Endothelial cell of umbilical vein (primary cell): ENCODE measurements around the gene CTDP1. TPM values are rescaled to one million over a fixed set of nuclear protein-coding genes. Genes with fewer than 3 reads are reported as not detected.
"Not testable (repeated sequence)": the region's sequence is repeated elsewhere in the genome, so short reads cannot be mapped to it uniquely, and the experiment has no call there.

ENCODE experiments used
- BruUV-seq: library from RNA; stranded (reverse); fragments of 400-500 nt; replicated peaks from 2 replicates; lab custom pipeline; 2021; lab: Mats Ljungman, UMichigan
- CTCF ChIA-PET: fragments of 300-600, 350-600 bp; sonication (Branson Sonifier 250); formaldehyde crosslinking; loops from one replicate; lab custom pipeline; 2021; ENCODE audit warnings: antibody characterized with exemption, inconsistent platforms; lab: Charles Lee
- POLR2A ChIA-PET: fragments of 300-600, 350-600 bp; sonication (Branson Sonifier 250); formaldehyde crosslinking; loops from one replicate; lab custom pipeline; 2021; ENCODE audit warnings: antibody characterized with exemption, inconsistent platforms; lab: Charles Lee
- DNase-seq: peaks from one replicate; pipeline ENCODE4 v3.0.0-alpha.2; 2011; ENCODE audit warnings: low read depth, low spot score
- FAIRE-seq: peaks from 2 replicates; lab custom pipeline; 2011; peaks lifted over from hg19 to GRCh38; lab: Jason Lieb, UNC
- H2AFZ ChIP-seq: 2 replicates; pipeline ENCODE4 v1.6.0; 2012; ENCODE audit warnings: low read depth, low read length, control low read depth, inconsistent platforms
- H3K27ac ChIP-seq: 2 replicates; pipeline ENCODE4 v1.5.1; 2011; ENCODE audit warnings: low read depth, mild to moderate bottlenecking, control low read depth, low read length, moderate library complexity; ENCODE audit not compliant: insufficient read depth
- H3K27me3 ChIP-seq, 2 experiments: 2 replicates each; pipeline versions ENCODE4 v1.6.0 to v1.6.1; 2011; ENCODE audit warnings: low read length in 2 of 2, mixed read lengths in 1 of 2; ENCODE audit not compliant: control insufficient read depth in 2 of 2, insufficient read depth in 2 of 2
- H3K36me3 ChIP-seq, 2 experiments: 2 replicates in 1 of 2; 3 replicates in 1 of 2; pipeline ENCODE4 v1.5.1; 2011; ENCODE audit warnings: low read length in 2 of 2, mild to moderate bottlenecking in 1 of 2, moderate library complexity in 1 of 2; ENCODE audit not compliant: control insufficient read depth in 2 of 2, insufficient read depth in 2 of 2; ENCODE audit errors: extremely low read depth in 1 of 2
- H3K4me1 ChIP-seq: 3 replicates; pipeline ENCODE4 v1.5.1; 2011; ENCODE audit warnings: mild to moderate bottlenecking, low read length; ENCODE audit not compliant: control insufficient read depth, insufficient read depth; ENCODE audit errors: extremely low read depth
- H3K4me2 ChIP-seq: 2 replicates; pipeline ENCODE4 v1.6.1; 2011; ENCODE audit warnings: low read length, control low read depth, mixed read lengths; ENCODE audit not compliant: insufficient read depth
- H3K4me3 ChIP-seq, 3 experiments: fragments of 200-600 bp in 1 of 3; sonication (generic), shearing (Covaris generic) in 1 of 3; replicated peaks in 1 of 3; 2 replicates each; pipeline ENCODE4 v1.5.1; 2011 to 2016; ENCODE audit warnings: control low read depth in 3 of 3, low read length in 3 of 3, mild to moderate bottlenecking in 2 of 3, inconsistent platforms in 1 of 3, low read depth in 1 of 3, moderate library complexity in 1 of 3; ENCODE audit not compliant: insufficient read depth in 1 of 3
- H3K79me2 ChIP-seq: 2 replicates; pipeline ENCODE4 v1.6.0; 2012; ENCODE audit warnings: low read length, inconsistent platforms; ENCODE audit not compliant: control insufficient read depth, insufficient read depth
- H3K9ac ChIP-seq: replicated peaks from 2 replicates; pipeline ENCODE3; 2011; ENCODE audit warnings: low read length, control low read depth; ENCODE audit not compliant: insufficient read depth; ENCODE audit errors: extremely low read depth
- H3K9me1 ChIP-seq: replicated peaks from 3 replicates; pipeline ENCODE4 v1.6.0; 2011; ENCODE audit warnings: mild to moderate bottlenecking, low read length; ENCODE audit not compliant: control insufficient read depth, insufficient read depth; ENCODE audit errors: extremely low read depth
- H3K9me3 ChIP-seq: replicated peaks from 2 replicates; pipeline ENCODE4 v1.5.1; 2012; ENCODE audit warnings: low read length, inconsistent platforms; ENCODE audit not compliant: control insufficient read depth, insufficient read depth
- H4K20me1 ChIP-seq: replicated peaks from 2 replicates; pipeline ENCODE3; 2011; ENCODE audit warnings: mild to moderate bottlenecking, low read length; ENCODE audit not compliant: control insufficient read depth, insufficient read depth; ENCODE audit errors: extremely low read depth
- CTCF ChIP-seq, 2 donors: IDR thresholded peaks; 1 replicate in 1 of 2; 2 replicates in 1 of 2; pipeline ENCODE4 v1.5.1; 2011; ENCODE audit warnings: low read length in 2 of 2, mild to moderate bottlenecking in 2 of 2, moderate library complexity in 2 of 2, control low read depth in 1 of 2, inconsistent platforms in 1 of 2, low read depth in 1 of 2; ENCODE audit not compliant: insufficient read depth in 1 of 2; ENCODE audit errors: extremely low read depth in 1 of 2
- EZH2 ChIP-seq: IDR thresholded peaks from 2 replicates; pipeline ENCODE4 v1.6.1; 2012; ENCODE audit warnings: borderline replicate concordance, low read depth, mild to moderate bottlenecking, moderate library complexity, low read length, inconsistent platforms; ENCODE audit not compliant: severe bottlenecking
- FOS ChIP-seq: IDR thresholded peaks from 2 replicates; pipeline ENCODE4 v1.6.1; 2011; ENCODE audit warnings: mild to moderate bottlenecking, low read length, moderate library complexity, borderline replicate concordance; ENCODE audit not compliant: insufficient read depth
- GATA2 ChIP-seq: IDR thresholded peaks from 2 replicates; pipeline ENCODE4 v1.7.0; 2011; ENCODE audit warnings: low read depth, mild to moderate bottlenecking, moderate library complexity, mixed read lengths, low read length; ENCODE audit not compliant: insufficient read length, insufficient read depth
- JUN ChIP-seq: IDR thresholded peaks from 2 replicates; pipeline ENCODE4 v1.6.1; 2011; ENCODE audit warnings: borderline replicate concordance, low read depth; ENCODE audit not compliant: insufficient read length, insufficient read depth
- MAX ChIP-seq: IDR thresholded peaks from 2 replicates; pipeline ENCODE4 v1.6.1; 2011; ENCODE audit not compliant: insufficient read depth, insufficient read length
- MYC ChIP-seq: IDR thresholded peaks from one replicate; pipeline ENCODE4 v1.6.1; 2011; ENCODE audit warnings: mild to moderate bottlenecking, low read depth, low read length
- POLR2A ChIP-seq: IDR thresholded peaks from 2 replicates; pipeline ENCODE4 v1.6.1; 2012; ENCODE audit warnings: low read depth, mild to moderate bottlenecking, control low read depth, low read length
- POLR2AphosphoS5 ChIP-seq: IDR thresholded peaks from 2 replicates; pipeline ENCODE4 v1.6.1; 2012; ENCODE audit warnings: low read depth, mild to moderate bottlenecking, control low read depth, low read length, moderate library complexity; ENCODE audit not compliant: insufficient read depth
- dilution Hi-C: fragments of 300-500 bp; cut with MboI; formaldehyde crosslinking; loops from one replicate; pipeline ENCODE4 v1.15.0; 2019; ENCODE audit warnings: low sequenced_read_pairs; ENCODE audit not compliant: extremely low pct_ligation_motif_present
- intact Hi-C: fragments of 100-400 bp; cut with micrococcal nuclease; formaldehyde crosslinking; loops from one replicate; pipeline ENCODE4 v1.10.0; 2022
- polyA plus RNA-seq, 4 experiments: library from polyadenylated mRNA; depleted of rRNA in 3 of 4; stranded (reverse) in 3 of 4; unstranded in 1 of 4; fragments of >200 nt; gene quantifications; 2 replicates each; pipeline versions ENCODE4 v1.2.1 to v1.2.3, GENCODE V29; 2011 to 2012; ENCODE audit warnings: missing spikeins in 1 of 4
- total RNA-seq: library from RNA; stranded (reverse); gene quantifications from 2 replicates; pipeline ENCODE4 v1.2.3, GENCODE V29; 2021

The CTDP1 gene
- total and polyA plus RNA-seq, 2 donors (not counting 3 experiments of a cell fraction or from before 2014, with no cell fraction given): 15.3 to 27.6 TPM

GRCh38 chr18:79750980-79751571 is 71.5 kb downstream of the CTDP1 start:
- Histone ChIP-seq H3K27ac (no peak overlapping the region), H3K36me3 (peaks cover 0 to 11% of the 10 kb centered on the region in 2 experiments), H3K9me1 (no peaks in the 10 kb centered on the region), H4K20me1 (no peaks in the 10 kb centered on the region), H2AFZ (no peak overlapping the region), H3K79me2 (no peaks in the 10 kb centered on the region), H3K9me3 (no peaks in the 10 kb centered on the region), H3K4me2 (no peak overlapping the region), H3K27me3 (no peaks in the 10 kb centered on the region), H3K9ac (no peak overlapping the region), H3K4me1 (no peaks in the 10 kb centered on the region), H3K4me3 (no peak overlapping the region)
- no TSS peak for BruUV-seq
- intact Hi-C loops: no loop called here
- CTCF ChIA-PET: no interaction called here
- TF ChIP-seq MYC (no peak), FOS (no peak), JUN (no peak), EZH2 (no peak), POLR2A (no peak), GATA2 (no peak), POLR2AphosphoS5 (no peak), MAX (no peak), CTCF (IDR thresholded peaks at IDR 0.05; ENCODE audit: extremely low read depth in 1 of 2, insufficient read depth in 1 of 2, low read depth in 1 of 2, low read length in 2 of 2) (no peak)
- DNase-seq (no peak), FAIRE-seq (no peak)
- dilution Hi-C loops: no loop called here
- POLR2A ChIA-PET: no interaction called here

GRCh38 chr18:79751918-79752578 is 72.4 kb downstream of the CTDP1 start:
- H3K9me3 ChIP-seq, CTCF ChIA-PET, DNase-seq, H3K9me1 ChIP-seq, POLR2A ChIA-PET, dilution Hi-C loops, intact Hi-C loops, H3K4me3 ChIP-seq, H3K4me2 ChIP-seq, FAIRE-seq, H2AFZ ChIP-seq, H3K9ac ChIP-seq, H3K4me1 ChIP-seq, H3K79me2 ChIP-seq, H3K27ac ChIP-seq, BruUV-seq, H3K27me3 ChIP-seq, H4K20me1 ChIP-seq: not testable (repeated sequence)
- H3K36me3 ChIP-seq: peaks cover 0 to 11% of the 10 kb centered on the region in 2 experiments
